ENCODE data around the gene TCEAL4.

- no peak for TF ChIP-seq CTCF (IDR thresholded peaks at IDR 0.05)
- no peak for TF ChIP-seq POLR2A (IDR thresholded peaks at IDR 0.05)
- TF ChIP-seq POLR2AphosphoS5 (IDR thresholded peaks at IDR 0.05) = no peak
Measured at GRCh38 chrX:103556963-103557612, 28.2 kb upstream of the TCEAL4 start.
